NCI-H128 (cell line): ENCODE data around the gene ORMDL3.
"Not testable (repeated sequence)": the region's sequence is repeated elsewhere in the genome, so short reads cannot be mapped to it uniquely, and the experiment has no call there.

ENCODE experiments used
- DNase-seq: peaks from one replicate; lab custom pipeline; 2025; ENCODE audit not compliant: unreplicated experiment; lab: John Stamatoyannopoulos, UW

ORMDL3 gene

DNA sequence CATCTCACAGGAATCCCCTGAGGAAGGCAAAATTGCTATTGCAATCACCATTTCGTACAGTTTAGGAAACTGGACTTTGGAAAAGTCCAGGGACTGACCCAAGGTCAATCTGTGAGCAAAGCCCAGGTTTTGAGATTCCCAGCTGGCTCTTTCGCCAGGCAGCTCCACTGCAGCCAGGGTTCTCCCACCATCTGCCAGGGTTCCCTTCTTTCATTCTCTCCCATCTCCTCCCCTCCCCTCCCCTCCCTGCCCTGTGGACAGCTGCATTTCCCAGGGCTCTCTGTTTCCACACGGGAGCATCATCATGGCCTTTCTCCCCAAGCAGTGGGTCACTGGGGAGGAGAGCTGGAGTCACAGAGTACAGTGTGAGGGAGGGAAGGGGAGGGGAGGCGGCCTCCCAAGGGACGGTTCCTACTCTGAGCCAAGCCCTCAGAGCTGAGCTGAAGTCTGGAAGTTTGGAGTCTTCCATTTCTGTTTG, 23.5 kb upstream of the ORMDL3 start:
- no peak for DNase-seq

DNA sequence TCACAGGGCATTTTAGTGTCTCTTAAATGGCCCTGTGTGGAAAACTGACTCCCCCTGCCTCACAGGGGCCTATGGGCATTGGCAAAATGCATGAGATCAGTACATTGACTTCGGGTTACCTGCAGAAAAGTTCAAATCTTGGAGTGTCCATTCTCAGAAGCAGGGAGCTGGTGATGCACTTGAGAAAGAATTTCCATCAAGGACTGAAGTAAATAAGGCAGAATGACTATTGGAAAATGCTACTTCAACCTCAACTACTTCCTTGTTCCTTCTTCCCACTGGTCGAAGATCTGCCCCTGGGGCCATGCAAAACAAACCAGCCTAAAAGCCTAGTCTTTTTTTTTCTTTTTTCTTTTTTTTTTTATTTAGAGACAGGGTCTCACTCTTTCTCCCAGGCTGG, 21.6 kb upstream of the ORMDL3 start:
- no peak for DNase-seq

DNA sequence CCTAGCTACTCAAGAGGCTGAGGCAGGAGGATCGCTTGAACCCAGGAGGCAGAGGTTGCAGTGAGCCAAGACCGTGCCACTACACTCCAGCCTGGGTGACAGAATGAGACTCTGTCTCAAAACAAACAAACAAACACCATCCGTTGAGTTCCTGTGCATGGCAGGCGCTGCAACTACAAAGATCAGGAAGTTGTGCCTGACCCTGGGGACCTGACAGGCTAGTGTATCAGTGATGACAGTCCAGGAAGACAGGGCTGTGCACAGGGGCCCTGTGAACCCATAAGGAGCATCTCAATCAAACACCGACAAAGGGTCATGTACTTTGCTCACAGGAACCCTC, 21.1 kb upstream of the ORMDL3 start:
- DNase-seq, result not testable (repeated sequence)

DNA sequence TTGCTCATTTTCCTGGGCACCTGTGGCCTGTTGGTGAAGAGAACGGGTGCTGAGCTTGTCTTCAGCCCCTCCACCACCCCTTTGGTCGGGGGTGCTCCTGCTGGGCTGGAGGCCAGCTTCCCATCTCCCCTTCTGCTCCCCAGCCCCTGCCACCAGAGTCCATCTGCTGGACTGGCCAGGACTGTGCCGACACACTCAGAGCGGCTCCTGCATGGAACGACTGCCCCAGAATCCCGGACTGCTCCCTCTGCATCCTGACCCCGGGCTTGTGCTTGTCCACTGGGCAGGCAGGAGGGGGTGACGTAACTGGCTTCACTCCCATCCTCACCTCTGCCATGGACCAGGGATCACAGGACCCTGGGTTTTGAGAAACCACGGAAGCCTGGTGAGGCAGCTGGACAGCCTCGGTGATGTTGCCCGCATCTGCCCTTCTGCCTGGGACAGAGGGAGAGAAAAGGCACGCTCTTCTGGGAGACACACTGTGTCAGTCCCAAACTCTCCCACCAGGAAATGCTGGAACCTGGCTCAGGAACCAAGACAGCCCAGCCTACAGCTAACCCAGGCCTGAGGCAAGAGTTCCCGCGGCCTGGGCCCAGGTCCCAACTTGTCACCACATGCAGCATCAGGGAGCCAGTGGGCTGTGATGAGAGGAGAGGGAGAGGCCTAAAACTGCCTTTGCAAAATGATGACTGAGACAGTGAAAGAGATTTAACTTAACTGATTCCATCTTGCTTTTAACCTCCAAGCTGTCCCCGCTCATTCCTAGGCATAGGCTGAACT, 19.3 kb upstream of the ORMDL3 start:
- no peak for DNase-seq

DNA sequence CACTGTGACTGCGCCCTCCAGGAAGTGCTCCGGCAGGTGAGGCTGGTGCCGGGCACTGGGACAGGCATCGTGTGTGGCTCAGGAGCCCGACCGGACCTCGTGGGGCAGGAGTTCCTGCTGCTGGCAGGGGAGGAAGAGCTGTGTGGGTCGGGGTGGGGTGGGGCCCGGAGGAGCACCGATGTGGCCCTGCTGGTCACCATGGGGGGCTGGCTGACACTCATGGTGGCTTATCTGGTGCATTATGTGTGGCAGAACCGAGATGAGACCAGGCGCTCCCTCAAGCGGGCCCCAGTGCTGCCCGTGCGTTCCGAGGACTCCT, 17.0 kb upstream of the ORMDL3 start:
- DNase-seq, result no peak

DNA sequence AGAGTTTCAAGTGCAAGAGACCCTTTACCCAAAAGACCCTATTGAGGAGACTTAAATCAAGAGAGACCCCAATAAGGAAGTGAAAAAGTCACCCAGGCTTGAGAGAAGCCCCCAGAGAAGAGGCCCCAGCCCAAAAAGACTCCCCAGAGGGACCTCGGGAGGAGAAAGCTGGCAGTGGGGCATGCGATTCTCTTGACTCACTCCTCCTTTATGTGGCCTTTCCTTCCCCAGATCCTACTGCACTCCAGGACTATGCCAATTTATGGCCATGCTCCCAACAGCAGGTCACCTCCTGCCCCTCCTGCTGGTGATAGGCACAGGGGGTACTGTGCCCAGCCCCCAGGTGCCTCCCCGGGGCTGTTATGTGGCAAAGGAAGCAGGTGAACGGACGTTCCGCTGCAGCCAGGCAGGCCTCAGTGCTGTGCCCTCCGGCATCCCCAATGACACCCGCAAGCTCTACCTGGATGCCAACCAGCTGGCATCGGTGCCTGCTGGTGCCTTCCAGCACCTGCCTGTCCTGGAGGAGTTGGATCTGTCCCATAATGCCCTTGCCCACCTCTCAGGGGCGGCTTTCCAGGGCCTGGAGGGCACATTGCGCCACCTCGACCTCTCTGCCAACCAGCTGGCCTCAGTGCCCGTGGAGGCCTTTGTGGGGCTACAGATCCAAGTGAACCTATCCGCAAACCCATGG, 16.4 kb upstream of the ORMDL3 start:
- no peak for DNase-seq

DNA sequence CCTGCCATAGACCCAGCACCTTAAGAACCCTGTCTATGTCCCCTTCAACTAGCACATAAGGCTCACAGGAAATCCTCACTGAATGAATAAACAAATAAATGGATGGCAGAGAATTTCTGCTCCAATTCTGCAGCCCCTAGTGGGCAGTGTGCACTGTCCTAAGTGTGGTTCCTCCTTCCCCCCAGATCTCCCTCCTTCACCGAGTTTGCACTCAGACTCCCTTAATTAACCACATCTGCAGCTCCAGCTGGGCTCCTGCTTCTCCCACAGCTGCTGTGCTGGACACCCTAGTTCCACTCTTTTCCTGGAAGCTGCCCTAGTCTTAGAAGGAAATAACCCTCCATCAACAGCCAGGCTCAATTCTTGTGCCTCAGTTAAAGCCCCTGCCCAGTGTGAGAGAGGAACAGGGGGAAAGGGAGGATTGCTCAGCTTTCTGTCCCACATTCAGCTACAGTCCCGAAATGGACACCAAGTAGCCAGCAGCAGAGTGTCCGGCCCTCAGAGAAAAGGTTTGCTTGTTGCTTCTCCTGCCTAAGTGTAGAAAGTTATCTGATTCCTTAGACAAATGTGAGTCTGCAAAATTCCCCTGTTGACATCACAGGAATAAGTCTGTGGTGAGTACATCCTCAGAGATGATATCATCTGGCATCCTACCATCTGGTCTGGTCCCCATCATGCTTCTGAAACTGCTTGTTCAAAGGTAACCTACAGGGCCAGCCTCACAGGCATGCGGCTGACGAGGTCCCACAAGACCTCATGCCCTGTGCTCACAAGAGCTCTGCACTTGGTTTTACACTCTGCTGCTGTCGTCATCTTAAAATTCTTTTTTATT, 12.4 kb upstream of the ORMDL3 start:
- DNase-seq, result no peak

DNA sequence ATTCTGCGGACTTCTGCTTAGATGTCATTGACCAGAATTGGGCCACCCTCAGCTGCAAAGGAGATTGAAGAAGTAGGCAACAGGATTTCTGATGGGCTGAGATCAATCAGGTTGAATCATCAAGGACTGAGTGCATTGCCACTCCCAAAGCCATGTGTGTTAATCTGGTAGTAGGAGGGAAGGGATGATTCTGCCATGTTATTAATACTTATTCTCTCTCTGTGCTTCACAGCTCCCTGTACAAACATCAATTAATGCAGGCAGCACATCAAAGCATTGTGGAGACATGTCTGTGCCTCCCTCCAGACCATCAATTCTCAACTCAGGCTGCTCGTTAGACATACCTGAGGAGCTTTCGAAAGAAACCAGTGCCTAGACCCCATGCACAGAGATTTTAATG, 11.7 kb upstream of the ORMDL3 start:
- no peak for DNase-seq

DNA sequence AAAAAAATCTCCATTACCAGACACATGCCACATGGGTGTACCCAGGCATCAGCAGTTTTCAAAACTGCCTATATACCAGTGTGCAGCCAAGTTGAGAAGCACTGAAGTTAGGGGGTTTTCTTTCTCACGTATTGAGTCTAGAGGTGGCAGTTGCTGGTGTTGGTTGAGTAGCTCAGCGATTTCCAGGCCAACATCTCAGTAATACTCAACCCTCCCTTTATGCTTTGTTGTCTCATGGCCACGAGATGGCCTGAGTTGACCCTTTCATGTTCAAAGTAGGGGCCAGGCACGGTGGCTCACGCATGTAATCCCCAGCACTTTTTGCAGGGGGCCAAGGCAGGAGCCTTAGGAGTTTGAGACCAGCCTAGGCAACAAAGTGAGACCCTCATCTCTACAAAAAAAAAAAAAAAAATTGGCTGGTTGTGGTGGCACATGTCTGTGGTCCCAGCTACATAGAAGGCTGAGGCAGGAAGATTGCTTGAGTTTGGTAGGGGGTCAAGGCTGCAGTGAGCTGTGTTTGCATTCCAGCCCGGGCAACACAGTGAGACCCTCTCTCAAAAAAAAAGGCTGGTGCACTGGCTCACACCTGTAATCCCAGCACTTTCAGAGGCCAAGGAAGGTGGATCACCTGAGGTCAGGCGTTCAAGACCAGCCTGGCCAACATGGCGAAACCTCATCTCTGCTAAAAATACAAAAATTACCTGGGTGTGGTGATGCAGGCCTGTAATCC, 10.9 kb upstream of the ORMDL3 start:
- no peak for DNase-seq

DNA sequence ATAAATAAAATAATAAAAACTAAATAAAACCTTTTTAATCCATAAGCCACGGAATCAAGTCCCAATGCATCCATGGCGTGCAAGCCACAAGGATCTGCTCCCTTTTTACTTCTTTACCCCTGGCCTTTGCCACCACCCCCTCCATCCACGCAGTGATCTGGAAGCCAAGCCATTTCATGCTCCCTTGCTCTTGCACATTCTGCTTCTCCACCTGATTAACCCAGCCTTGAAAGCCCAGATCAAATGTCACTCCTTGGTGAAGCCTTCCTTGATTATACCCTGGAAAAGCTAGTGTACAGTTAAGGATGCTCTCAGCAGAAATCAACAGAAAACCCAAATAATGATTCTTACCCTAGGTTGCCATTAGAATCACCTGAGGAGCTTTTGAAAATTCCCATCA, 10.0 kb upstream of the ORMDL3 start:
- no peak for DNase-seq

DNA sequence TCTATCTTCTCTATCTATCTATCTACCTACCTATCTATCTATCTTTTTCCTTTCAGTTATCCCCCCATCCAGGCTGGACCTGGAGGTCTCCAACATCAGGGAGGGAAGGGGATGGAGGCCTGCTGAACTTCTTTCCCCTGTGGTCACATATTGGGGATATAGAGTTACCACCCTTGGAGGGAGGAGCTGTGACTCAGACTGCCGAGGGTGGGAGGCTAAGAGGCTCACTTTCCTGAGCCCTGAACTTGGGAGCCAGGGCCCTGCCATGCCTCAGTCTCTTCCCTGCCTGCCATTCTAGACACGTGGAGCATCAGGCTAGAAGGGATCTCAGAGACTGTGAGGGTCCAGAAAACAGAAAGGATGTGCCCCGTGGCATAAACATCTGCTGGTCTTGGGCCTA, 8.5 kb upstream of the ORMDL3 start:
- DNase-seq, result no peak

DNA sequence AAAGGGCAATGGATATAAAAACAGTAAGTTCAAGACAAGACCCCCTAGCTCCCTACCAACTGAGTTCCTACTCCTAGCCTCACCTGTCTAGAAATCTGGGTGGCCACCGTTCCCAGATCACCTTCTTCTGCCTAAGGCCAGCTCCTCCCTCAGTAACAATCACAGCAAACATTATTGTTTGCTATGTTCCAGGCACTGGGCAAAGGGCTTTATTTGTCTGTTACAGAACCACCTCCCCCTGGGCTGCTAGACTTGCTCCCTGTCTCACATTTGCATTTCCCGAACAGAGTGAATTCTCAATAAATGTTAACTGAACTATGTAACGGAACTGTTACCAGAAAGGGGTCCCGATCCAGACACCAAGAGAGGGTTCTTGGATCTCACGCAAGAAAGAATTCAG, 6.9 kb upstream of the ORMDL3 start:
- DNase-seq, result no peak

DNA sequence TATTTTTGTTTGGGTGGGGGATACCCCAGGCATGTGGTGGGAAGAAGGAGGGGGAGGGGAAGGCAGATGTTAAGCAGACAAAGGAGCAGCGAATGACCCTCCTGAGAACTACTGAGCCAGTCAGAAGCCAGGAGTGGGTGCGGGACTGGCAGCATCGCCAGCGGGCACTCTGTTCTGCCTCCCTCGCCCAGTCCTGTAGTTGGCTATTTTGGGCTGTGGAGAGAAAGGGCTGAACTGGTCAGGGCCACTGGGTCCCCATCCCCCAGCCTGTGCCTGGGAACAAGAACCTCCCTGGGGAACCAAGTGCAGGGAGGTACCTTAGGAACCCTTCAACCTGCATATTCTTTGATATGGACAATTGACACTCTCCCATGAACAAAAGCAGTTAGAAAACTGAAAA, 6.5 kb upstream of the ORMDL3 start:
- DNase-seq, result no peak

DNA sequence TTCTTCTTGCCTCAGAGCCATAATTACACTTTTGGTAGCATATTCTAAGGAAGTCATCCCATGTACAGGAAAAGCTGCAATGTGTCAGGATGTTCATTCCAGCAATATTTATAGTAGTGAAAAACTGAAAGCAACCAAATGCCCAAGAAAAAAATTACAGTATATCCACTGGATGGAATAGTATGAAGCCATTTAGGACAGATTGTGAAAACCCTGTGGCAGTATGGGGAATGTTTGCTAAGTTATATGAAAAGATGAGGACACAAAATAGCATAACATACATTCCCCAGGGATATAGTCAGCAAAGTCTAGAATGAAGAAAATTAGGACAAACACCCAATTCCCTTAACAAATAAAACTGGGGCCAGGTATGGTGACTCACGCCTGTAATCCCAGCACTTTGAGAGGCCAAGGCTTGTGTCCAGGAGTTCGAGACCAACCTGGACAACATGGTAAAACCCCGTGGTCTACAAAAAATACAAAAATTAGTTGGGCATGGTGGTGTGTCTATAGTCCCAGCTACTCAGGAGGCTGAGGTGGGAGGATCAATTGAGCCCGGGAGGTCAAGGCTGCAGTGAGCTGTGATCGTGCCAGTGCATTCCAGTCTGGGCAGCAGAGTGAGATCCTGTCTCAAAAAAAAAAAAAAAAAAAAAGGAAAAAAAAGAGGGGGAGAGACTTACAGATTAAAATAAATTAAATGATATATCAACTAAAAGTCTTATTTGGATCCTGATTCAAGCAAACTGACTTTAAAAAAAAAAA, 2.4 kb upstream of the ORMDL3 start:
- DNase-seq, result no peak

DNA sequence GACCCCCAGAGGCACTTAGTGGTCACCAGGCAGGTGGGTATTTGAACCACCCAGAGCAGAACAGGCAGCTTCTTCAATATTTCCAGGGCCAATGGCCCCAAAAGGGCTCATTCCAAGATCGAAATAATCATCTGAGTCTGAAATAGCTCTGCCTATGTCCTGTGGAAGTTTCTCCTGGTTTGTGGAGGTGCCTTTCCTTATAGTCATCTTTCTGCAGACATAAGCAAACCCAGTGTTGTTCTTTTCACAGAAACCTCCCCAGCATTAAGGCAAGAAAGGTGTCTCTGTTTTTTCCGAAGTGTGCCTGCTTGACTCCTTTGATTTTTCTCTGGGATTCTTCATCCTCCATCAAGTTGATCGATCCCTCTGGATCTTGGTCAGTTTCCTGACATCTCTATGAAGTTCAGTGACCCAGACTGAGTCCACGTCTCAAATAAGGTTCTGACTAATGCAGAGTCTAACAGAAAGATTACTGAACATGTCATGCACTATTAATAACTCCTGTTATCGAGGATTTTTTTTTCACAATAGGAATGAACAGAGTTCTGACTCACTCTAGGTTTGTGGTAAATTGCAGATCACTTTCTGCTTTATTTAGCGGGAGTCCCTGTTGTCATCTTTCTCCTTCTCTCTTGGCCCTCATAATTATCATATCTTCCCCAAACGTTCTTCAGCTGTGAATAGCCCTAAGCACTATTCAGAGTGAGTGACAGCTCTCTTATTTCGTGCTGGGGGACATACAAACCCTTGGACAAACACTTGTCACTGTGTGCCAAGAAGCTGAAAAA, 1.7 kb upstream of the ORMDL3 start:
- no peak for DNase-seq

DNA sequence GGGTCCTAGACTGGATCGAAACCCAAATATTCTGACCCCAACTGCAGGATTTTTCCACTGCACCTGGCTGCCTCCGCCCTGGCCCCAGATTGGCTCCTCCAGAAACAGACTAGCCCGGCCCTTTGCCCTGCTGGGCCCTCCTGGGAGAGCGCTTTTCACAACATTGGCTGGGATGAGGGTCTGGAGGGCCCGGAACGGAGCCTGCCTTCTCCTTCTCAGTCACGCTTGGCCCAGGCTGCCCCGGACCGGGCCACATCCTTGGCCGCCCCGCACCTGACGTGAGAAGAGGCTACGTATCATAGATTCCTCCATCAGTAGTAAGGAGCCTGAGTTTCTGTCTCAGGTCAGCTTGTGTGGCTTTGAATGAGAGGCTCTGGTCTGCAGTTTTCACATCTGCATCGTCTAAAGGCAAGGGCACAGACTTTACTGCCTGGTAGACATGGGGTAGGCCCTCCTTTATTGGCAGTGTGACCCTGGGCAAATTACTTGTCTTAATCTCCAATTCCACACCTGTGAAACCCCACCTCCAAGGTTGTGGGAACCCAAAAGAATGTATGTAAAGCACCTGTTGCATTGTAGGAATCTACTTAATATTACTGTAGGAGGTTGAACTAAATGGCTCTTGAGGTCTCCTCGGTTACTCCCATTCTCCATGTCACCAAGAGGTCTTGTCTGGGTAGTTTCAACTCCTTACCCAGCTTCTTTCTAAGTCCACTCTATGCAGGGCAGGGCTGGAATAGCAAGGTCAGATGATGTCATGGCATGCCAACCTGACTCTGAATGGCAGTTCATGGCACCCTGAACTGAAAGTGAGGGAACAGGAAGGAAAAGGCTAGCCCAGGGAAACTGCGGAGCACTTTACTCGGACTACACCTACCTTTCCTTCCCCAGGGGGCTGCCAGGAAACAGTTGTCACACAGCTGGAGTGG, 792 bp upstream of the ORMDL3 start:
- no peak for DNase-seq

DNA sequence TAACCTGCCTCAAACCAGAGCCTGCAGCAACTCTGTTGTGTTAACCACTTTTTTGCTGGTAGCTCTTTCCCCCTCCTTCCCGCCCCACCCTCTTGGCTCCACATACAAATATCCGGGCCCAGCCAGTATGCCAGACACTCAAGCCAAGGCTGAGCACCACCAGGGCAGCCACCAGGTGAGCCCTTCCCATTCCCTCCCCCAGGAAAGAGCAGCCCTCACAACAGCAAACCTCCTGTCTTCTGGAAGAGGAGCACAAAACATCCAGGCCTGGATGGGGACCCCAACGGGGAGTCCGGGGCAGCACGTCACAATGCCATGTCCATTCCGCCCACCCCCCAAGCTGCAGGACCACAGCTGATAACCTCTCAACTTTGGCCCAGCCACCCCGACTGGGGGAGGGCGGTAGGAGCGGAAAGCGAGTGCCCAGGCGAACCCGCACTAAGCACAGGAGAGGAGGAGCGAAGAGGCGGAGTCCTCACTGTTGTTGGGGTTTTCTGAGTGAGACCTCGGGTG, 757 bp downstream of the ORMDL3 start:
- no peak for DNase-seq

DNA sequence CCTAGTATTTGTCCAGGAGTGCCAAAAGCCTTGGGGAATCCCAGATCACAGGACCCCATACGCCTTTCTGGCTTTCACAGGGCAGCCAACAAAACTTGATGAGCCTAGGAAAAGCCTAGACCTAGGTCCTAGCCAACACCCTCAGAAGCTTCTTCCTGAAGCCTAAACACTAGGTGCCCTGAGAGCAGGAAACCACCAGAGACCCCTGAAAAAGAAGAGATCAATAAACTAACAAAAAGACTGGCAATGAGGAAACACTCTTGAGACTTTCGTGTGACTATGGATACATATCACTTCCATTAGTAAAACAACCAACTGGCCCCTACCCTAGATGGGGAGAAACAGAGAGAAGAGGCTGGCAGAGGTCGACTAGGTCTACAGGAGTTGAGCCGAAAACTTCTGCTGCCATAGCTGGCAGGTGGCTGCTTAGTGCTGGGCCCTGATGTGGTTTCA, 1.2 kb downstream of the ORMDL3 start:
- no peak for DNase-seq
